H1 (cell line): ENCODE data around the gene NUCB1. TPM values are rescaled to one million over a fixed set of nuclear protein-coding genes. Genes with fewer than 3 reads are reported as not detected.

ENCODE experiments used
- CTCF ChIA-PET: fragments of 300-600 bp; sonication (Branson Sonifier 250); formaldehyde crosslinking; loops from one replicate; lab custom pipeline; 2021; ENCODE audit not compliant: partially characterized antibody; lab: Charles Lee
- POLR2A ChIA-PET: fragments of 300-600 bp; sonication (Branson Sonifier 250); formaldehyde crosslinking; loops from one replicate; lab custom pipeline; 2021; ENCODE audit warnings: inconsistent platforms; ENCODE audit not compliant: partially characterized antibody; lab: Charles Lee
- DNase-seq, 2 experiments: peaks; one replicate each; pipeline versions ENCODE4 v3.0.0 to v3.0.0-alpha.2; 2010 to 2022; ENCODE audit warnings: low spot score in 2 of 2, low read depth in 1 of 2, mixed read lengths in 1 of 2
- FAIRE-seq: peaks from 2 replicates; lab custom pipeline; 2011; peaks lifted over from hg19 to GRCh38; lab: Jason Lieb, UNC
- H2AFZ ChIP-seq: 2 replicates; pipeline ENCODE4 v1.8.1; 2012; ENCODE audit warnings: low read length, inconsistent platforms
- H2AK5ac ChIP-seq: 2 replicates; pipeline ENCODE4 v1.6.1; 2013; ENCODE audit warnings: low read depth, low read length
- H2BK120ac ChIP-seq: replicated peaks from 2 replicates; pipeline ENCODE3; 2013; ENCODE audit warnings: low read depth, low read length, inconsistent platforms
- H2BK12ac ChIP-seq: 2 replicates; pipeline ENCODE4 v1.6.1; 2013; ENCODE audit warnings: low read depth, low read length
- H2BK15ac ChIP-seq: 2 replicates; pipeline ENCODE4 v1.6.1; 2013; ENCODE audit warnings: low read length
- H2BK20ac ChIP-seq: 2 replicates; pipeline ENCODE4 v1.6.1; 2013; ENCODE audit warnings: low read length
- H2BK5ac ChIP-seq: 2 replicates; pipeline ENCODE4 v1.6.1; 2013; ENCODE audit warnings: low read depth, low read length
- H3K14ac ChIP-seq: 2 replicates; pipeline ENCODE4 v1.6.1; 2013; ENCODE audit warnings: inconsistent platforms; ENCODE audit not compliant: insufficient read length
- H3K18ac ChIP-seq: 2 replicates; pipeline ENCODE4 v1.6.1; 2013; ENCODE audit warnings: low read length; ENCODE audit errors: extremely low read depth
- H3K23ac ChIP-seq: 2 replicates; pipeline ENCODE4 v1.6.1; 2013; ENCODE audit warnings: inconsistent platforms; ENCODE audit not compliant: insufficient read length
- H3K23me2 ChIP-seq: 2 replicates; pipeline ENCODE4 v1.6.1; 2013; ENCODE audit warnings: low read depth, low read length
- H3K27ac ChIP-seq: 2 replicates; pipeline ENCODE4 v1.6.1; 2011; ENCODE audit warnings: low read depth, low read length, inconsistent platforms
- H3K27me3 ChIP-seq, 4 experiments: replicated peaks in 1 of 4; 1 replicate in 1 of 4; 2 replicates in 3 of 4; pipeline versions ENCODE4 v1.6.1 to v1.8.1; 2011 to 2013; ENCODE audit warnings: low read length in 3 of 4, mild to moderate bottlenecking in 3 of 4, inconsistent platforms in 2 of 4, mixed read lengths in 2 of 4, moderate library complexity in 1 of 4; ENCODE audit not compliant: control insufficient read depth in 3 of 4, insufficient read depth in 3 of 4; ENCODE audit errors: extremely low read depth in 1 of 4
- H3K36me3 ChIP-seq, 4 experiments: 2 replicates each; pipeline versions ENCODE4 v1.6.1 to v1.8.1; 2011 to 2013; ENCODE audit warnings: mild to moderate bottlenecking in 4 of 4, low read length in 3 of 4, moderate library complexity in 2 of 4, control low read depth in 1 of 4, inconsistent platforms in 1 of 4; ENCODE audit not compliant: insufficient read depth in 4 of 4, control insufficient read depth in 2 of 4
- H3K4ac ChIP-seq: replicated peaks from 2 replicates; pipeline ENCODE3; 2013; ENCODE audit warnings: low read length, low read depth, mixed read lengths, inconsistent platforms; ENCODE audit not compliant: insufficient read length
- H3K4me1 ChIP-seq, 4 experiments: replicated peaks in 1 of 4; 1 replicate in 1 of 4; 2 replicates in 3 of 4; pipeline versions ENCODE4 v1.6.1 to v1.8.1; 2011 to 2013; ENCODE audit warnings: low read length in 3 of 4, inconsistent platforms in 2 of 4, mixed read lengths in 1 of 4; ENCODE audit not compliant: insufficient read depth in 4 of 4, control insufficient read depth in 3 of 4
- H3K4me2 ChIP-seq, 2 experiments: 2 replicates each; pipeline versions ENCODE4 v1.6.1 to v1.8.1; 2011 to 2013; ENCODE audit warnings: low read depth in 2 of 2, low read length in 2 of 2, control low read depth in 1 of 2, inconsistent platforms in 1 of 2, mild to moderate bottlenecking in 1 of 2; ENCODE audit not compliant: insufficient read depth in 1 of 2
- H3K4me3 ChIP-seq, 4 experiments: fragments of 200-600, 300-600 bp in 1 of 4; sonication (generic), shearing (Covaris generic), sonication (Bioruptor Twin) in 1 of 4; 2 replicates each; pipeline versions ENCODE4 v1.5.1 to v1.8.1; 2011 to 2016; ENCODE audit warnings: low read length in 4 of 4, low read depth in 3 of 4, control low read depth in 2 of 4, inconsistent platforms in 2 of 4, mild to moderate bottlenecking in 2 of 4, mixed read lengths in 1 of 4, moderate library complexity in 1 of 4; ENCODE audit not compliant: insufficient read depth in 2 of 4; ENCODE audit errors: extremely low read depth in 1 of 4
- H3K56ac ChIP-seq: replicated peaks from 2 replicates; pipeline ENCODE3; 2013; ENCODE audit warnings: low read depth, mild to moderate bottlenecking, mixed read lengths, low read length, inconsistent platforms; ENCODE audit not compliant: insufficient read length
- H3K79me1 ChIP-seq: 2 replicates; pipeline ENCODE4 v1.6.1; 2013; ENCODE audit warnings: low read depth, low read length, control low read depth
- H3K79me2 ChIP-seq, 2 experiments: 2 replicates each; pipeline versions ENCODE4 v1.6.1 to v1.8.1; 2012 to 2013; ENCODE audit warnings: low read length in 2 of 2, mild to moderate bottlenecking in 2 of 2, inconsistent platforms in 1 of 2; ENCODE audit not compliant: insufficient read depth in 2 of 2, control insufficient read depth in 1 of 2
- H3K9ac ChIP-seq, 4 experiments: replicated peaks in 1 of 4; 1 replicate in 1 of 4; 2 replicates in 3 of 4; pipeline versions ENCODE4 v1.6.1 to v1.8.1; 2011 to 2013; ENCODE audit warnings: low read depth in 3 of 4, low read length in 3 of 4, control low read depth in 2 of 4, mild to moderate bottlenecking in 2 of 4, moderate library complexity in 2 of 4, inconsistent platforms in 1 of 4; ENCODE audit errors: extremely low read depth in 1 of 4
- H3K9me3 ChIP-seq, 2 experiments: 2 replicates each; pipeline versions ENCODE4 v1.6.1 to v1.8.1; 2012 to 2013; ENCODE audit warnings: mild to moderate bottlenecking in 2 of 2, moderate library complexity in 2 of 2, control low read depth in 1 of 2, inconsistent platforms in 1 of 2, low read depth in 1 of 2, low read length in 1 of 2, mixed read lengths in 1 of 2; ENCODE audit not compliant: insufficient read depth in 2 of 2
- H4K20me1 ChIP-seq, 2 experiments: replicated peaks in 1 of 2; 2 replicates each; pipeline versions ENCODE3 to v1.8.1; 2011 to 2013; ENCODE audit warnings: inconsistent platforms in 2 of 2, low read length in 2 of 2, mild to moderate bottlenecking in 1 of 2; ENCODE audit not compliant: insufficient read depth in 2 of 2, control insufficient read depth in 1 of 2
- H4K5ac ChIP-seq: 2 replicates; pipeline ENCODE4 v1.6.1; 2013; ENCODE audit warnings: low read length, low read depth, mixed read lengths, inconsistent platforms; ENCODE audit not compliant: insufficient read length
- H4K8ac ChIP-seq: 2 replicates; pipeline ENCODE4 v1.8.0; 2013; ENCODE audit warnings: mild to moderate bottlenecking, moderate library complexity, low read length, inconsistent platforms; ENCODE audit not compliant: insufficient read depth; ENCODE audit errors: extremely low read depth
- H4K91ac ChIP-seq: replicated peaks from 2 replicates; pipeline ENCODE3; 2013; ENCODE audit warnings: low read length, mixed read lengths, inconsistent platforms; ENCODE audit not compliant: insufficient read length
- CBX8 ChIP-seq: fragments of 300-800, 300-1000 bp; sonication (generic); IDR thresholded peaks from 2 replicates; pipeline ENCODE4 v1.7.1; 2016; ENCODE audit warnings: low read depth, low read length, borderline replicate concordance
- CREB1 ChIP-seq: IDR thresholded peaks from 2 replicates; pipeline ENCODE4 v1.6.1; 2012; ENCODE audit warnings: inconsistent platforms
- JUND ChIP-seq: IDR thresholded peaks from 2 replicates; pipeline ENCODE4 v1.6.1; 2011; ENCODE audit warnings: mild to moderate bottlenecking, improper control_type of control experiment, low read length
- POLR2A ChIP-seq, 2 experiments: IDR thresholded peaks; 1 replicate in 1 of 2; 2 replicates in 1 of 2; pipeline ENCODE4 v1.6.1; 2011; ENCODE audit warnings: low read depth in 2 of 2, low read length in 2 of 2, mild to moderate bottlenecking in 2 of 2; ENCODE audit errors: control extremely low read depth in 1 of 2
- RAD21 ChIP-seq, 2 experiments: IDR thresholded peaks in 1 of 2; conservative IDR thresholded peaks in 1 of 2; 2 replicates each; pipeline ENCODE4 v1.6.1; 2011; ENCODE audit warnings: low read depth in 2 of 2, low read length in 2 of 2, improper control_type of control experiment in 1 of 2, inconsistent platforms in 1 of 2, mild to moderate bottlenecking in 1 of 2, moderate library complexity in 1 of 2
- RBBP5 ChIP-seq: IDR thresholded peaks from 2 replicates; pipeline ENCODE4 v1.7.1; 2012; ENCODE audit warnings: low read depth, mild to moderate bottlenecking, inconsistent platforms, low read length, moderate library complexity, borderline replicate concordance
- RNF2 ChIP-seq: fragments of 200-900, 300-1000 bp; sonication (generic); IDR thresholded peaks from 2 replicates; pipeline ENCODE4 v1.7.1; 2016; ENCODE audit warnings: borderline replicate concordance, low read depth, mild to moderate bottlenecking, antibody characterized with exemption, low read length; ENCODE audit not compliant: poor library complexity, severe bottlenecking; ENCODE audit errors: missing control alignments
- SAP30 ChIP-seq: fragments of 300-600 bp; sonication (generic); IDR thresholded peaks from 2 replicates; pipeline ENCODE4 v1.7.1; 2012; ENCODE audit warnings: low read length, moderate library complexity, mild to moderate bottlenecking, inconsistent platforms; ENCODE audit not compliant: insufficient read depth, insufficient replicate concordance
- TAF1 ChIP-seq: IDR thresholded peaks from 2 replicates; pipeline ENCODE4 v1.6.1; 2011; ENCODE audit warnings: mild to moderate bottlenecking, low read depth, low read length
- WGBS, 2 experiments: shearing (Covaris generic) in 1 of 2; methylation state at CpG; one replicate each; pipeline versions ENCODE4 v1.1.6 to v1.1.7; 2013 to 2015; ENCODE audit warnings: low lambda C conversion rate in 2 of 2, mixed read lengths in 2 of 2, inconsistent platforms in 1 of 2, low coverage in 1 of 2, missing lambda C conversion rate in 1 of 2; ENCODE audit not compliant: insufficient replicate concordance in 2 of 2, insufficient coverage in 1 of 2, insufficient read length in 1 of 2; ENCODE audit errors: extremely low coverage in 1 of 2, missing lambda C conversion rate in 1 of 2; 5-methylcytosine and 5-hydroxymethylcytosine counted together
- polyA plus RNA-seq, 7 experiments: library from polyadenylated mRNA; depleted of rRNA in 3 of 7; stranded (reverse) in 5 of 7; unstranded in 2 of 7; fragments of >200 nt in 5 of 7; fragments of 200-250 nt in 2 of 7; gene quantifications; 1 replicate in 5 of 7; 2 replicates in 1 of 7; 4 replicates in 1 of 7; pipeline versions ENCODE4 v1.2.1 to v1.2.3, GENCODE V29; 2011 to 2013; ENCODE audit warnings: missing spikeins in 2 of 7, mixed read lengths in 2 of 7
- total RNA-seq: library from RNA; stranded (reverse); fragmentation: NEBNext Ultra II Directional; extraction: Animal tissue kit (Norgen Biotek cat#: 25700); gene quantifications from 2 replicates; pipeline ENCODE4 v1.2.1, GENCODE V29; 2021

Gene NUCB1
- total and polyA plus RNA-seq, 2 of the 8 experiments (the other 6 are each of a cell fraction or from before 2014, with no cell fraction given): 111 to 121 TPM

DNA sequence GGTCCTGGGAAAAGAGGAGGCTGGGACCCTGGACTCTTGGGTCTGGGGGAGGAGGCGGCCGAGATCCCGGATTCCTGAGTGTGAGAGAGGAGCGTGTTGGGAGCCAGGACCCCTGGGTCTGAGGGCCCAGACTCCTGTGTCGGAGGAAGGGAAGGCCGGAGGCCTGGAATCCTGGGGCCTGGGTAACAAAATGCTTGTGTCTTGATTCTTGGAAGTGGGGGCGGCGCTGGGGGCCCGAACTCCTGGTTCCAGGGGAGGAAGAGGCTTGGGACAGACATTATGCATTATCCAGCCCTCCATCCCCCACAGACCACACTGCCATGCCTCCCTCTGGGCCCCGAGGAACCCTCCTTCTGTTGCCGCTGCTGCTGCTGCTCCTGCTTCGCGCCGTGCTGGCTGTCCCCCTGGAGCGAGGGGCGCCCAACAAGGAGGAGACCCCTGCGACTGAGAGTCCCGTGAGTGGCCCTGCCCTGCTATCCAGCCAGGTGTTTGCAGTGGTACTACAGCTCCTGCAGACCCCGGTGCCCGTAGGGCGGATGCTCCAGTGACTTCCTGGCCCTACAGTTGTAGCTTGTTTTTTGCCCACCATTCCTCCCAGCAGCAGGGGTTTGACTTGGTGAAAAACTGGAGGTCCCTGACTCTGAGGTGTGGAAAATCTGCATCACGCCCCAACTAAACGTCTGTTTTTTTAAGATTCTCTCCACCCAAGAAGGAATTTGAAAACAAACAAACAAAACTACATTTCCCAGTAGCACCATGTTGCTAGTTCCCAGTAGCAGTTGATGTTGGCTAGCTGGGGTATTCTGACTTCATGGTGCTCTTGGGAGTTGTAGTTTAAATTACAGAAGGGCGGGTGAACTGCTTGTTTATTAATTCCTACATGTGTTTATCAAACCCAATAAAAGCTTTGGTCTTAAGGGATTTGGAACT, 630 bp downstream of the NUCB1 start:
- peak overlapping the region; percentile 81 to 88 for H3K4me2 ChIP-seq
- no peak overlapping the region for H2BK20ac ChIP-seq
- POLR2A ChIA-PET: interaction anchor here (0.6 to 2.4 kb wide), 15 partner anchors 16 to 266 kb away, joined by 3 to 32 read pairs (median 4); partner anchors contain the start of genes FTL and PPP1R15A
- H2BK15ac ChIP-seq: no peak overlapping the region; the same call in 1 of the 2 replicates
- H3K4ac ChIP-seq: no peak overlapping the region
- no peak overlapping the region for H3K23ac ChIP-seq
- CTCF ChIA-PET: interaction anchor here (0.6 to 1.6 kb wide), 11 partner anchors 11 to 123 kb away, joined by 3 to 7 read pairs (median 3); partner anchors contain the start of genes GYS1 and RUVBL2
- peaks cover 0 to 3% of the 10 kb centered on the region in 2 experiments for H4K20me1 ChIP-seq
- FAIRE-seq (no peak), DNase-seq (no peak)
- peaks cover 2 to 13% (median 5%) of the 10 kb centered on the region in 4 experiments; a peak in 5 of 8 replicates for H3K36me3 ChIP-seq
- no peak overlapping the region for H2BK12ac ChIP-seq
- H3K79me2 ChIP-seq: peaks cover 0 to 15% of the 10 kb centered on the region in 2 experiments; a peak in 2 of 4 replicates
- H3K27ac ChIP-seq: peak overlapping the region; percentile 20; the same call in 1 of the 2 replicates
- peak overlapping the region; percentile 36; the same call in 1 of the 2 replicates for H3K18ac ChIP-seq
- no peak overlapping the region for H2BK120ac ChIP-seq
- no peak overlapping the region for H2AK5ac ChIP-seq
- H3K4me1 ChIP-seq: peaks cover 0 to 4% (median 0%) of the 10 kb centered on the region in 4 experiments; a peak in 4 of 7 replicates
- no peak overlapping the region for H4K5ac ChIP-seq
- no peak overlapping the region for H2AFZ ChIP-seq
- peak overlapping the region; percentile 58 to 90 (median 84) for H3K4me3 ChIP-seq
- H2BK5ac ChIP-seq: peak overlapping the region; percentile 11; the same call in 1 of the 2 replicates
- H3K56ac ChIP-seq: no peak overlapping the region
- peaks cover 2% of the 10 kb centered on the region; the same call in 1 of the 2 replicates for H3K79me1 ChIP-seq
- no peaks in the 10 kb centered on the region for H3K9me3 ChIP-seq
- 25% methylated on average over 22 of the region's 24 CpGs; no CpG with 5 or more reads in 1 of the 2 experiments for WGBS, 2 experiments
- no peak overlapping the region for H3K14ac ChIP-seq
- peaks cover 6% of the 10 kb centered on the region; the same call in 1 of the 2 replicates for H3K23me2 ChIP-seq
- H3K27me3 ChIP-seq: no peaks in the 10 kb centered on the region
- H3K9ac ChIP-seq: peak overlapping the region; percentile 39 to 77 (median 62); a peak in 6 of 7 replicates
- peak overlapping the region; percentile 46; the same call in 1 of the 2 replicates for H4K8ac ChIP-seq
- H4K91ac ChIP-seq: no peak overlapping the region
- TF ChIP-seq CBX8 (no peak), RAD21 (IDR thresholded peaks at IDR 0.05 in 1 of 2, conservative IDR thresholded peaks at IDR 0.05 in 1 of 2; ENCODE audit: low read depth in 2 of 2, low read length in 2 of 2) (no peak), CREB1 (0 out of 2 replicates have a peak, but pooled peaks have one; percentile 15), RNF2 (no peak), TAF1 (no peak), POLR2A (IDR thresholded peaks at IDR 0.05; ENCODE audit: control extremely low read depth in 1 of 2, low read depth in 2 of 2, low read length in 2 of 2) (peak in 1 of 2 experiments; percentile 26; a peak in 1 of 3 replicates), RBBP5 (0 out of 2 replicates have a peak, but pooled peaks have one; percentile 2), JUND (no peak), SAP30 (peak; percentile 0)
